GM21423 (cell line): Measurements from ENCODE around the gene TOB2.

Source experiments
- ATAC-seq: cut with Tn5 transposase; IDR thresholded peaks from one replicate; pipeline ENCODE4 v1.9.1; 2021; ENCODE audit warnings: mild to moderate bottlenecking, moderate library complexity; ENCODE audit not compliant: unreplicated experiment

The TOB2 gene

DNA sequence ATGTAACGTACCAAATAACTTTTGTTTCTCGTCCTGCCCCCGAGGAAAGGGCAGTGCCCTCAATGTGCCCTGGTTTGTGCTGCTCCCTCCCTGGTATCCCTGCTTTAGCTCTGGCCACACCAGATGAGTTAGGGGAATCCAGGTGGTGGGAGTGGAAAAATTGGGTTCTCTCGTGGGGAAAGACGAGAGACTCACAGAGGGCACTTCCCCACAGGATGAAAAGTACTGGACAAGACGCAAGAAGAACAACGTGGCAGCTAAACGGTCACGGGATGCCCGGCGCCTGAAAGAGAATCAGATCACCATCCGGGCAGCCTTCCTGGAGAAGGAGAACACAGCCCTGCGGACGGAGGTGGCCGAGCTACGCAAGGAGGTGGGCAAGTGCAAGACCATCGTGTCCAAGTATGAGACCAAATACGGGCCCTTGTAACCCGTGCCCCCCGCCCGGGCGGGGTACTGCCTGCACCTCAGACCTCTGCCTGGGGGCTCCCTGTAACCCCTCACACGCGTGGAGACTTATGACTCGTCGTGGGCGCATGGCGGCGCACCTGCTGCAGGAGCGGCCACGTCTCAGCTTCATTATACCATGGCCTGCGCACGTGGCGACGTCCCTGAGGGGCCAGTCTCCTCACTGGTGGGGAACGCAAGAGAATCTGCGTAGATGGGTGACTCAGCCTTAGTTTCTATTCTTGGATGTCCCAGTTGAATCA lies 50.9 kb downstream of the TOB2 start:
- no peak for ATAC-seq

- no peak for ATAC-seq
Observed at GRCh38 chr22:41394012-41394356, 52.6 kb downstream of the TOB2 start.

GRCh38 chr22:41387341-41387740 lies 59.3 kb downstream of the TOB2 start:
- no peak for ATAC-seq

DNA sequence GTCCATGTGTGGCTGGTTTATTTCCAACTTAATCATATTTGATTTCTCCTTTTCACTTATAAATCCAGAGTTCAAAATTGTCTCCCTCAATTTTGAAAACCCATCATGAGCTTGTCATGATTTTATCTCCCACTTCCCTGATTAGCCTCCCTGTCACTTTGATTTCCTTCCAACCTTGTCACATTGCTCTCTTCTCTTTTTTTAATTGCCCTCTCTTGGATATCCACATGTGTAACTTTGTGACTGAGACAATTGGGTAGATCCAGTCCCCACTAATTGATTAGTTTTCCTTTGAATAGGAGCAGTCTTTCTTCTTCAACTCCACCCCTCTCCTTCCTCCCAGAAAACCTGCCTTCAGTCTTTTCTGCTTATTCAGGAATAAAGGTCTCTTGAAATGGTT lies 62.5 kb downstream of the TOB2 start:
- no peak for ATAC-seq
